Spinal cord (tissue), 10 donors: ENCODE results near the gene TBC1D10B. TPM values are rescaled to one million over a fixed set of nuclear protein-coding genes. Genes with fewer than 3 reads are reported as not detected.
A peak's percentile ranks its signal among the peaks of the same experiment; 100 is the strongest.
"Not testable (repeated sequence)": the region's sequence is repeated elsewhere in the genome, so short reads cannot be mapped to it uniquely, and the experiment has no call there.

Source experiments
- DNase-seq, 6 donors: peaks; one replicate each; pipeline versions ENCODE4 v3.0.0 to v3.0.0-alpha.2; 2013 to 2015; ENCODE audit warnings: low spot score in 6 of 6, low read depth in 4 of 6
- H3K27ac ChIP-seq: one replicate; pipeline ENCODE4 v1.5.1; 2013; ENCODE audit warnings: low read depth, low read length, control low read depth
- H3K27me3 ChIP-seq: one replicate; pipeline ENCODE4 v1.6.1; 2013; ENCODE audit warnings: low read length; ENCODE audit not compliant: control insufficient read depth, insufficient read depth
- H3K36me3 ChIP-seq: one replicate; pipeline ENCODE4 v1.6.1; 2013; ENCODE audit warnings: low read length; ENCODE audit not compliant: control insufficient read depth, insufficient read depth
- H3K4me1 ChIP-seq: one replicate; pipeline ENCODE4 v1.6.1; 2013; ENCODE audit warnings: low read length; ENCODE audit not compliant: control insufficient read depth, insufficient read depth
- H3K4me3 ChIP-seq: one replicate; pipeline ENCODE4 v1.5.1; 2013; ENCODE audit warnings: low read depth, low read length, control low read depth
- H3K9me3 ChIP-seq: one replicate; pipeline ENCODE4 v1.6.1; 2013; ENCODE audit warnings: low read length; ENCODE audit not compliant: control insufficient read depth, insufficient read depth
- WGBS: methylation state at CpG from one replicate; pipeline ENCODE4 v1.1.5; 2013; ENCODE audit warnings: missing lambda C conversion rate; ENCODE audit not compliant: insufficient coverage; 5-methylcytosine and 5-hydroxymethylcytosine counted together
- polyA plus RNA-seq, 2 donors: library from polyadenylated mRNA; unstranded; fragments of 120-200 nt; gene quantifications; one replicate each; pipeline ENCODE4 v1.2.1, GENCODE V29; 2013; ENCODE audit not compliant: insufficient read length in 2 of 2
- total RNA-seq, 2 donors: library from RNA; depleted of rRNA in 1 of 2; stranded (reverse); fragments of 120-200 nt in 1 of 2; fragments of >200 nt in 1 of 2; gene quantifications; one replicate each; pipeline versions ENCODE4 v1.2.3 to v1.2.4, GENCODE V29; 2013 to 2014
- donor health status: healthy.

Gene TBC1D10B
- total and polyA plus RNA-seq, 4 donors, result 26.0 to 74.1 (median 48.7) TPM

DNA sequence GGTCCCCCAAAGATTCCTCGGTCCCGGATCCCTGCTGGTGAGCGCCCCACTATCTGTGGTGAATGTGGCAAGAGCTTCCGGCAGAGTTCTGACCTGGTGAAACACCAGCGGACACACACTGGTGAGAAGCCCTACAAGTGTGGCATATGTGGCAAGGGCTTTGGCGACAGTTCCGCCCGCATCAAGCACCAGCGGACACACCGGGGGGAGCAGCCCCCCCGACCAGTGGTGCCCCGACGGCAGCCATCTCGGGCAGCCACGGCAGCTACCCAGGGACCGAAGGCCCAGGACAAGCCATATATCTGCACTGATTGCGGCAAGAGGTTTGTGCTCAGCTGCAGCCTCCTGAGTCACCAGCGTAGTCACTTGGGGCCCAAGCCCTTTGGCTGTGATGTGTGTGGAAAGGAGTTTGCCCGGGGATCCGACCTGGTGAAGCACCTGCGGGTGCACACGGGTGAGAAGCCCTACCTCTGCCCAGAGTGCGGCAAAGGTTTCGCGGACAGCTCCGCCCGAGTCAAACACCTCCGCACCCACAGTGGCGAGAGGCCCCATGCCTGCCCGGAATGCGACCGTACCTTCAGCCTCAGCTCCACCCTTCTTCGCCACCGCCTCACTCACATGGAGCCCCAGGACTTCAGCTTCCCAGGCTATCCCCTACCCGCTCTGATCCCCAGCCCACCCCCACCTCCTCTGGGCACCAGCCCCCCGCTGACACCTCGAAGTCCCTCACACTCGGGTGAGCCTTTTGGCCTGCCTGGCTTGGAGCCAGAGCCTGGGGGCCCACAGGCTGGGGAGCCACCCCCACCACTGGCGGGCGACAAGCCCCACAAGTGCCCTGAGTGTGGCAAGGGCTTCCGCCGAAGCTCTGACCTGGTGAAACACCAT, 27.7 kb upstream of the TBC1D10B start:
- Histone ChIP-seq H3K4me3 (no peak overlapping the region), H3K9me3 (no peaks in the 10 kb centered on the region), H3K27ac (no peak overlapping the region), H3K27me3 (no peaks in the 10 kb centered on the region), H3K4me1 (peaks cover 53% of the 10 kb centered on the region), H3K36me3 (peaks cover 21% of the 10 kb centered on the region)
- 92% methylated on average over 35 of the region's 42 CpGs for WGBS
- DNase-seq, result no peak

GRCh38 chr16:30397056-30397455, 26.8 kb upstream of the TBC1D10B start:
- H3K36me3 ChIP-seq, result peaks cover 21% of the 10 kb centered on the region
- H3K4me1 ChIP-seq, result peaks cover 53% of the 10 kb centered on the region
- H3K27ac ChIP-seq, result no peak overlapping the region
- H3K27me3 ChIP-seq, result no peaks in the 10 kb centered on the region
- 91% methylated on average over 1 of the region's 4 CpGs for WGBS
- no peaks in the 10 kb centered on the region for H3K9me3 ChIP-seq
- no peak for DNase-seq
- H3K4me3 ChIP-seq, result no peak overlapping the region

GRCh38 chr16:30396627-30397026, 26.3 kb upstream of the TBC1D10B start:
- not testable (repeated sequence) for H3K27me3 ChIP-seq, H3K9me3 ChIP-seq, H3K4me3 ChIP-seq, H3K27ac ChIP-seq, DNase-seq
- no CpG with 5 or more reads among the region's 4 CpGs for WGBS
- Histone ChIP-seq H3K36me3 (peaks cover 21% of the 10 kb centered on the region), H3K4me1 (peaks cover 53% of the 10 kb centered on the region)

DNA sequence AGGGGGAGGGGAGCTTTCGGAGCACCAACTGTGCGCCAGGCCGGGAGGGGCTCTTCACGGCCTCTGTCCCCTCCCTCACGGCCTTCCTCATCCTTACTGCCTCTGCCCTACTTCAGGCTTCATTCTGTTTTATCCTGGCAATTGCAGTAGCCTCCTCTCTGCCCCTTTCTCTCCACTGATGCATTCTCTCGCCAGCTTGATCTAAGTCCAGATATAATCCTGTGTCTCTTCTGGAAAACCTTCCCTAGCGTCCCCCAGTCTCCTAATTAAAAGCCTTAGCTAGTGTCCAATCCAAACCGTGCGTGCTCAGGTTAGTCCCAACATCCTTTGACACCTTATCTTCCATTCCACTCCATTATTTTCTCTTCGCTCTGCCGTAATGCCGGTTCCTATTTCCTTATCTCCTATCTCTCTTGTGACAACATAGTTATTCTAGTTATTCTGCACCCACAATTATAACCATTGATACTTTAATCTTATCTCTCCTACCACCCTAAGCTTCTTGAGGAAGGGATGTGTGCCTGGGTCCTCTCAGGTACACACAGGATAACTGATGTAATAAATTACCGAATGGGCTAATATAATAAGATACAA, 25.8 kb upstream of the TBC1D10B start:
- H3K36me3 ChIP-seq, result peaks cover 21% of the 10 kb centered on the region
- H3K9me3 ChIP-seq, result no peaks in the 10 kb centered on the region
- 12% methylated on average over 10 of the region's 13 CpGs for WGBS
- DNase-seq, result peak in 1 of 6 donors; percentile 70
- peaks cover 51% of the 10 kb centered on the region for H3K4me1 ChIP-seq
- H3K4me3 ChIP-seq, result peak overlapping the region; percentile 75
- H3K27me3 ChIP-seq, result no peaks in the 10 kb centered on the region
- peak overlapping the region; percentile 67 for H3K27ac ChIP-seq

DNA sequence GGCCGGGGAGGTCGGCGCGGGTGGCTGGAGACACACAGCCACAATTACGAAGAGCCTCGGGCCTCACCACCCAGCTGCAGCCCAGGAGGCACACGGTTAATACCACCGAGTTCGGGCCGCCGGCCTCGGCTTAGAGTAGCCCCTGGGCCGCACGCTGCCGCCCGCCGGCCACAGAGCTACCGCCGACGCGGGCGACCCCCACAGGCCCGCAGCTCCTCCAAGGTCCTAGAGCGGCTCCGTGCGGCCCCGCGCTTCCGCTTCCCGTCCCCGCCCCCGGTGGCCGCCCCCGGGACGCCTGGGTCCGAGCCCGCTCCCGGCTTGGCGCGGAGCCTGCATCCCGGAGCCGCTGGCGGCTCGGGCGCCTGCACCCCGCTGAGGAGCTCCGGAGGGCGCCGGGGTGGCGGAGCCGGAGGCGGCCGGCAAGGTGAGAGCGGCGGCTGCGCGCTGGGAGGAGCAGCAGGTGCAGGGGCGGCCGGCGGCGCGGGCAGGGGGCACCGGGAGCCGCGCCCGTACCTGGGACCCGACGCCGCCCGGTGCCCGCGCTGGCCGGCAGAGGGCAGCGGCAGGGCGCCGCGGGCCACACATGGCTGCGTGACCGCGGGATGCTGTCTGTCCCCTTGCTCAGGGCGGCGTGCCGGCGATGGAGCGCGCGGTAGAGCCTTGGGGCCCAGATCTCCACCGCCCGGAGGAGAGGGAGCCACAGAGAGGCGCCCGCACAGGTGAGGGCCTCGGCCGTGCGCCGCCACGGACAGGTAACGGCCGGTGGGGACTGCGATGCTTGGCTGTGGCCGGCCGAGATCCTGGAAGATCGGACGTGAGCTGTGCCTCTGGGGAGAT, 25.1 kb upstream of the TBC1D10B start, which contains the start of gene ZNF48:
Gene ZNF48, plus strand, starts transcription at position 266 of the 837 bp plus-strand sequence. Its CDS starts 375 bp downstream, at position 641.
- peak in 3 of 6 donors; percentile 84 to 98 (median 97) for DNase-seq
- H3K4me3 ChIP-seq, result peak within 1 kb of the TSS; percentile 80
- WGBS, result under 1% methylated on average over 100 of the region's 103 CpGs
- no peaks in the 10 kb centered on the region for H3K9me3 ChIP-seq
- H3K4me1 ChIP-seq, result peaks cover 44% of the 10 kb centered on the region
- no peaks in the 10 kb centered on the region for H3K27me3 ChIP-seq
- peaks cover 21% of the 10 kb centered on the region for H3K36me3 ChIP-seq
- H3K27ac ChIP-seq, result peak within 1 kb of the TSS; percentile 96

DNA sequence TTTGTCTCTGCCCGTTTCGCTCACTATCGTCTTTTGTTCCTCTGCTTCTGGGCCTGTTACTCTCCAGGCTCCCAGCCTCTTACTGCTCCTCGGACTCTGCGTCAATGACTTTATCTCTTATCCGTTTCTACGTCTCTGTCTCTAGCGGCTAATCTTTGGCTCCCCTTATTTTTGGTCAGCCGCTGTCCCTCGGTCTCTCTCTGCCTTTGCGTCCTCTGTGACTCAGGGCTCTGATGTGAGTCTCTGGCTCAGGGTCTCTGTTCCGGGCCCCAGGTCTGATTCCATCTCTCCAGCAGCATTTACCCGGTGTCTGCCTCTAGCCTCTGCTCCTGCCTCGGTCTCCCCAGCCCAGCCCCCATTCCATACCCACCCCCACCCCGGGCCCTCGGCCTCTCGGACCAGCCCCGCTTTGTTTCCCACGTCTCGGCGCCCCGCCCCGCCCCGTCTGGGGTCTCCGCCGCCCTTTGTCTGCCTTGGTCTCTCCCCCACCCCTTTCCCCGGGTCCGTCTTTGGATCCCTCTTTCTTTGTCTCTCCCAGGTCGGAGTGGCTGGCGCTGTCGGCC, 24.4 kb upstream of the TBC1D10B start:
- H3K27me3 ChIP-seq, result no peaks in the 10 kb centered on the region
- peaks cover 21% of the 10 kb centered on the region for H3K36me3 ChIP-seq
- H3K27ac ChIP-seq, result peak overlapping the region; percentile 96
- DNase-seq, result peak in 2 of 6 donors; percentile 76 to 77
- under 1% methylated on average over 29 of the region's 31 CpGs for WGBS
- H3K4me1 ChIP-seq, result peaks cover 37% of the 10 kb centered on the region
- no peaks in the 10 kb centered on the region for H3K9me3 ChIP-seq
- peak overlapping the region; percentile 80 for H3K4me3 ChIP-seq

DNA sequence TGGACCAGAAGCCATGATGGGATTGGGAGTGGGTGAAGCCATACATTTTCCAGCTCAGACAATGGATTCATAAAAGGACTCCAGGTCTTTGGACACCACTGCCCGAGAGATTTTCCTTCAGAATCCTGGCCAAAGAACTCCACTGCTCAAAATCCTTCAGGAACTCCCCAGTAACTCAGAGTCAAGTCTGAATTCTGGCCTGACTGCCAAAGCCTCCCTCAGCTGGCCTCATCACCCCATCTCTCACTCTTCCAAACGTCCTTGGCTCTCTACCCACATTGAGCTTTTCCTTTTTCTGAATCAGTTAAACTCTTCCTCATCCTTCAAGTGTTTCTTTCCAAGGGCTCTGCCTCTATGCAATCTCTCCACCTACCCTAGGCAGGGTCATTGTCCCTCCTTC, 13.2 kb upstream of the TBC1D10B start:
- WGBS, result 51% methylated on average over 2 of the region's 2 CpGs
- Histone ChIP-seq H3K36me3 (peaks cover 5% of the 10 kb centered on the region), H3K27me3 (no peaks in the 10 kb centered on the region), H3K9me3 (no peaks in the 10 kb centered on the region), H3K4me3 (no peak overlapping the region), H3K27ac (no peak overlapping the region), H3K4me1 (peaks cover 13% of the 10 kb centered on the region)
- DNase-seq, result no peak

GRCh38 chr16:30382111-30382881, 12.0 kb upstream of the TBC1D10B start, which contains the start of gene SEPTIN1:
Gene SEPTIN1 (minus strand): TSS chr16:30382561. CDS start chr16:30382542, 19 bp downstream.
- 69% methylated on average over 9 of the region's 12 CpGs for WGBS
- no peak within 1 kb of the TSS for H3K27ac ChIP-seq

More at GRCh38 chr16:30382111-30382881, 12.0 kb upstream of the TBC1D10B start, which contains the start of gene SEPTIN1:
- Histone ChIP-seq H3K4me1 (peaks cover 23% of the 10 kb centered on the region), H3K36me3 (peaks cover 5% of the 10 kb centered on the region), H3K9me3 (no peaks in the 10 kb centered on the region), H3K4me3 (no peak within 1 kb of the TSS), H3K27me3 (no peaks in the 10 kb centered on the region)
- no peak for DNase-seq
